GM12878 (cell line): ENCODE measurements around the gene MT1E.

Experiments used
- CBFB ChIP-seq: IDR thresholded peaks from 2 replicates; pipeline ENCODE4 v1.6.1; 2016; ENCODE audit warnings: antibody characterized with exemption, low read depth
- SIX5 ChIP-seq: IDR thresholded peaks from 2 replicates; pipeline ENCODE4 v1.6.1; 2011; ENCODE audit warnings: mild to moderate bottlenecking, low read depth, low read length, moderate library complexity; ENCODE audit not compliant: severe bottlenecking
- TF ChIP-seq, protein P1 (sequence below): IDR thresholded peaks from 2 replicates; pipeline ENCODE4 v1.6.1; 2012; ENCODE audit warnings: low read length, inconsistent platforms
- TF ChIP-seq, protein P2 (sequence below): fragments of 450-650 bp; IDR thresholded peaks from 2 replicates; pipeline ENCODE4 v1.6.1; 2017; ENCODE audit warnings: mild to moderate bottlenecking, moderate library complexity
- TF ChIP-seq, protein P3 (sequence below): fragments of 450-650 bp; IDR thresholded peaks from 2 replicates; pipeline ENCODE4 v1.6.1; 2016; ENCODE audit warnings: mild to moderate bottlenecking
- TF ChIP-seq, protein P4 (sequence below): fragments of 450-650 bp; IDR thresholded peaks from 2 replicates; pipeline ENCODE4 v1.6.1; 2014; ENCODE audit warnings: mild to moderate bottlenecking

DNA sequence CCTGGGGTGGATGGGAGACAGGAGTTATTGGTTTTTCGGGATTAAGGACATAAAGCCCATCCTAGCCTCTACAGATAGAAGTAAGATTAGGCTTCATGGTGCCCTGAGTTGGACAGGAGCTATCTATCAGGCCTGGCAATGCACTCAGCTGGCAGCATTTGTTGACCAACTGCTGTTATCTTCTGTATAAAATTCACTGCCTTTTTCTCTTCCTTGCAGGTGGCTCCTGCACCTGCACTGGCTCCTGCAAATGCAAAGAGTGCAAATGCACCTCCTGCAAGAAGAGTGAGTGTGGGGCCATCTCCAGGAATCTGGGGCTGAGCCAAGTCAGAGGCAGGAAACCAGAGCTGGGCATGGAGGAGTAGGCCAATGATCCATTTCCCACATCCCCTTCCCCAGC, 13.5 kb downstream of the MT1E start:
- TF ChIP-seq, protein P1, sequence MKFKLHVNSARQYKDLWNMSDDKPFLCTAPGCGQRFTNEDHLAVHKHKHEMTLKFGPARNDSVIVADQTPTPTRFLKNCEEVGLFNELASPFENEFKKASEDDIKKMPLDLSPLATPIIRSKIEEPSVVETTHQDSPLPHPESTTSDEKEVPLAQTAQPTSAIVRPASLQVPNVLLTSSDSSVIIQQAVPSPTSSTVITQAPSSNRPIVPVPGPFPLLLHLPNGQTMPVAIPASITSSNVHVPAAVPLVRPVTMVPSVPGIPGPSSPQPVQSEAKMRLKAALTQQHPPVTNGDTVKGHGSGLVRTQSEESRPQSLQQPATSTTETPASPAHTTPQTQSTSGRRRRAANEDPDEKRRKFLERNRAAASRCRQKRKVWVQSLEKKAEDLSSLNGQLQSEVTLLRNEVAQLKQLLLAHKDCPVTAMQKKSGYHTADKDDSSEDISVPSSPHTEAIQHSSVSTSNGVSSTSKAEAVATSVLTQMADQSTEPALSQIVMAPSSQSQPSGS = no peak
- TF ChIP-seq, protein P2, sequence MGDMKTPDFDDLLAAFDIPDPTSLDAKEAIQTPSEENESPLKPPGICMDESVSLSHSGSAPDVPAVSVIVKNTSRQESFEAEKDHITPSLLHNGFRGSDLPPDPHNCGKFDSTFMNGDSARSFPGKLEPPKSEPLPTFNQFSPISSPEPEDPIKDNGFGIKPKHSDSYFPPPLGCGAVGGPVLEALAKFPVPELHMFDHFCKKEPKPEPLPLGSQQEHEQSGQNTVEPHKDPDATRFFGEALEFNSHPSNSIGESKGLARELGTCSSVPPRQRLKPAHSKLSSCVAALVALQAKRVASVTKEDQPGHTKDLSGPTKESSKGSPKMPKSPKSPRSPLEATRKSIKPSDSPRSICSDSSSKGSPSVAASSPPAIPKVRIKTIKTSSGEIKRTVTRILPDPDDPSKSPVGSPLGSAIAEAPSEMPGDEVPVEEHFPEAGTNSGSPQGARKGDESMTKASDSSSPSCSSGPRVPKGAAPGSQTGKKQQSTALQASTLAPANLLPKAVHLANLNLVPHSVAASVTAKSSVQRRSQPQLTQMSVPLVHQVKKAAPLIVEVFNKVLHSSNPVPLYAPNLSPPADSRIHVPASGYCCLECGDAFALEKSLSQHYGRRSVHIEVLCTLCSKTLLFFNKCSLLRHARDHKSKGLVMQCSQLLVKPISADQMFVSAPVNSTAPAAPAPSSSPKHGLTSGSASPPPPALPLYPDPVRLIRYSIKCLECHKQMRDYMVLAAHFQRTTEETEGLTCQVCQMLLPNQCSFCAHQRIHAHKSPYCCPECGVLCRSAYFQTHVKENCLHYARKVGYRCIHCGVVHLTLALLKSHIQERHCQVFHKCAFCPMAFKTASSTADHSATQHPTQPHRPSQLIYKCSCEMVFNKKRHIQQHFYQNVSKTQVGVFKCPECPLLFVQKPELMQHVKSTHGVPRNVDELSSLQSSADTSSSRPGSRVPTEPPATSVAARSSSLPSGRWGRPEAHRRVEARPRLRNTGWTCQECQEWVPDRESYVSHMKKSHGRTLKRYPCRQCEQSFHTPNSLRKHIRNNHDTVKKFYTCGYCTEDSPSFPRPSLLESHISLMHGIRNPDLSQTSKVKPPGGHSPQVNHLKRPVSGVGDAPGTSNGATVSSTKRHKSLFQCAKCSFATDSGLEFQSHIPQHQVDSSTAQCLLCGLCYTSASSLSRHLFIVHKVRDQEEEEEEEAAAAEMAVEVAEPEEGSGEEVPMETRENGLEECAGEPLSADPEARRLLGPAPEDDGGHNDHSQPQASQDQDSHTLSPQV = no peak
- TF ChIP-seq, protein P3, sequence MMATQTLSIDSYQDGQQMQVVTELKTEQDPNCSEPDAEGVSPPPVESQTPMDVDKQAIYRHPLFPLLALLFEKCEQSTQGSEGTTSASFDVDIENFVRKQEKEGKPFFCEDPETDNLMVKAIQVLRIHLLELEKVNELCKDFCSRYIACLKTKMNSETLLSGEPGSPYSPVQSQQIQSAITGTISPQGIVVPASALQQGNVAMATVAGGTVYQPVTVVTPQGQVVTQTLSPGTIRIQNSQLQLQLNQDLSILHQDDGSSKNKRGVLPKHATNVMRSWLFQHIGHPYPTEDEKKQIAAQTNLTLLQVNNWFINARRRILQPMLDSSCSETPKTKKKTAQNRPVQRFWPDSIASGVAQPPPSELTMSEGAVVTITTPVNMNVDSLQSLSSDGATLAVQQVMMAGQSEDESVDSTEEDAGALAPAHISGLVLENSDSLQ = no peak
- no peak for TF ChIP-seq SIX5
- TF ChIP-seq CBFB = no peak
- TF ChIP-seq, protein P4, sequence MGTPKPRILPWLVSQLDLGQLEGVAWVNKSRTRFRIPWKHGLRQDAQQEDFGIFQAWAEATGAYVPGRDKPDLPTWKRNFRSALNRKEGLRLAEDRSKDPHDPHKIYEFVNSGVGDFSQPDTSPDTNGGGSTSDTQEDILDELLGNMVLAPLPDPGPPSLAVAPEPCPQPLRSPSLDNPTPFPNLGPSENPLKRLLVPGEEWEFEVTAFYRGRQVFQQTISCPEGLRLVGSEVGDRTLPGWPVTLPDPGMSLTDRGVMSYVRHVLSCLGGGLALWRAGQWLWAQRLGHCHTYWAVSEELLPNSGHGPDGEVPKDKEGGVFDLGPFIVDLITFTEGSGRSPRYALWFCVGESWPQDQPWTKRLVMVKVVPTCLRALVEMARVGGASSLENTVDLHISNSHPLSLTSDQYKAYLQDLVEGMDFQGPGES = no peak
